CD8-positive, alpha-beta memory T cell (primary cell): ENCODE results near the gene BCOR. TPM values are rescaled to one million over a fixed set of nuclear protein-coding genes. Genes with fewer than 3 reads are reported as not detected.
A peak's percentile ranks its signal among the peaks of the same experiment; 100 is the strongest.

Experiments
- CTCF ChIA-PET: fragments of 350-600 bp; sonication (Branson Sonifier 250); formaldehyde crosslinking; loops from one replicate; lab custom pipeline; 2021; ENCODE audit warnings: antibody characterized with exemption; lab: Charles Lee
- POLR2A ChIA-PET: fragments of 350-600 bp; sonication (Branson Sonifier 250); formaldehyde crosslinking; loops from one replicate; lab custom pipeline; 2021; ENCODE audit warnings: antibody characterized with exemption; lab: Charles Lee
- DNase-seq, 5 donors: peaks; one replicate each; pipeline versions ENCODE4 v3.0.0 to v3.0.0-alpha.2; 2020 to 2022; ENCODE audit warnings: mixed read lengths in 1 of 5
- H3K27ac ChIP-seq: one replicate; pipeline ENCODE4 v1.7.0; 2013; ENCODE audit warnings: low read depth, mild to moderate bottlenecking, low read length, moderate library complexity
- H3K27me3 ChIP-seq: 2 replicates; pipeline ENCODE4 v1.7.0; 2013; ENCODE audit warnings: low read length, mild to moderate bottlenecking; ENCODE audit not compliant: insufficient read depth, poor library complexity, severe bottlenecking
- H3K36me3 ChIP-seq: 2 replicates; pipeline ENCODE4 v1.7.0; 2013; ENCODE audit warnings: mild to moderate bottlenecking, low read length, moderate library complexity; ENCODE audit not compliant: insufficient read depth
- H3K4me1 ChIP-seq: 2 replicates; pipeline ENCODE4 v1.7.0; 2013; ENCODE audit warnings: mild to moderate bottlenecking, low read length, moderate library complexity; ENCODE audit not compliant: insufficient read depth
- H3K4me3 ChIP-seq: 2 replicates; pipeline ENCODE4 v1.7.0; 2013; ENCODE audit warnings: mild to moderate bottlenecking, low read length
- H3K9me3 ChIP-seq: 2 replicates; pipeline ENCODE4 v1.7.0; 2013; ENCODE audit warnings: mild to moderate bottlenecking, low read length
- H3K27ac Mint-ChIP-seq, 8 donors: one replicate each; pipeline ENCODE4 v1.8.0; 2020 to 2021; ENCODE audit warnings: mixed read lengths in 8 of 8, mild to moderate bottlenecking in 6 of 8, inconsistent platforms in 3 of 8, moderate library complexity in 3 of 8
- H3K27me3 Mint-ChIP-seq, 2 donors: one replicate each; pipeline ENCODE4 v1.8.0; 2020 to 2021; ENCODE audit warnings: mixed read lengths in 2 of 2, mild to moderate bottlenecking in 1 of 2, moderate library complexity in 1 of 2
- H3K36me3 Mint-ChIP-seq, 3 donors: one replicate each; pipeline ENCODE4 v1.8.0; 2020 to 2021; ENCODE audit warnings: mixed read lengths in 3 of 3, inconsistent platforms in 1 of 3, mild to moderate bottlenecking in 1 of 3
- H3K4me1 Mint-ChIP-seq, 3 donors: one replicate each; pipeline ENCODE4 v1.8.0; 2020 to 2021; ENCODE audit warnings: mixed read lengths in 3 of 3, inconsistent platforms in 1 of 3, mild to moderate bottlenecking in 1 of 3
- H3K4me3 Mint-ChIP-seq, 7 donors: one replicate each; pipeline ENCODE4 v1.8.0; 2020 to 2021; ENCODE audit warnings: mixed read lengths in 7 of 7, mild to moderate bottlenecking in 6 of 7, moderate library complexity in 4 of 7, inconsistent platforms in 2 of 7
- H3K9me3 Mint-ChIP-seq, 5 donors: one replicate each; pipeline ENCODE4 v1.8.0; 2020 to 2022; ENCODE audit warnings: mixed read lengths in 5 of 5, mild to moderate bottlenecking in 3 of 5, moderate library complexity in 2 of 5, inconsistent platforms in 1 of 5
- polyA plus RNA-seq: library from polyadenylated mRNA; unstranded; fragments of 300-500 nt; fragmentation: Illumina TruSeq; gene quantifications from one replicate; pipeline ENCODE4 v1.2.3, GENCODE V29; 2021
- total RNA-seq, 2 experiments: library from RNA; stranded (reverse); gene quantifications; one replicate each; pipeline ENCODE4 v1.2.3, GENCODE V29; 2021

BCOR gene
- total and polyA plus RNA-seq, 3 experiments from 2014 or later: 7.2 to 67.7 (median 62.6) TPM

DNA sequence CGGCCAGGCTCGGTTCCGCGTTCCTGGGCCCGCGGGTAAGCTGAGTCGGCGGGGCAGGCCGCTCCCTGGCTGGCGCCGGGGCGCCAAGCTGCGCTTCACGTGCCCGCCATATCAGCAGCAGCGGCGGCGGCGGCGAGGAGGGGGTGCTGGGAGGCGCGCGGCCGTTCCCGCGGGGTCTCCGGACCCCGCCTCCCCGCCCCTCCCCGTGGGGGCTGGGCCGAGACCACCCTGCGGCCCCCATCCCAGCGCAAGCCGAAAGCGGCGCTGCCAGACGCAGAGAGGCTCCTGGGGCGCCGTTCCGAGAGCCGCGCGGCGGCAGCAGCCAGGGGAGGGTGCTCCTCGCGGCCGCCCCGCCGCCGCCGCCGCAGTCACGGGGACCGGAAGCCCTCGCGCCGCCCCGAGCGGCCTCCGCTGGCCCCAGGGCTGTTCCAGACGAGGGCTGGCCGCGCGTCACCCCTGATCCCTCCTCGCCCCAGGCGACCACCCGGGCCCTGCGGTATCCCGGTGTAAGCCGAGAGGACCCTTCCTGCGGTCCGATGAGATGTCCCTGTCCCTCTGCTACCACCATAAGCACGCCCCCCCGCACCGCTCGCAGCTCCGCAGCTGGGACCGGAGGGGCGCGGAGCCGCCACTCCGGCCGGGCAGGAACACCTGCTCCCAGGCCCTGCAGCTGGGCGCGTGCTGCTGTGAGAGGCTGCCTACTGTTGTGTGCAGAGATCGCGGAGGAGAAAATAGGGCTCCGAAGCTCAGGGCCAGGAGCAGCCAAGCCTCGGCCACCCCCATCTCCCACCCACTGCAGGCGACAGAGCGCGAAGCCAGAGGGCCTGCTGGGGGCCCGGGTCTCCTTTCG, 7.5 kb upstream of the BCOR start:
- Histone ChIP-seq H3K4me1 (peaks cover 4% of the 10 kb centered on the region), H3K36me3 (no peaks in the 10 kb centered on the region), H3K27me3 (no peaks in the 10 kb centered on the region), H3K9me3 (no peaks in the 10 kb centered on the region), H3K27ac (peak overlapping the region; percentile 61), H3K4me3 (peak overlapping the region; percentile 51)
- no peaks in the 10 kb centered on the region for H3K36me3 Mint-ChIP-seq
- peak in 2 of 5 donors; percentile 19 to 53 for DNase-seq
- CTCF ChIA-PET: interaction anchor here (1.4 to 1.8 kb wide), 2 partner anchors 9 to 21 kb away, joined by 4 to 6 read pairs; no protein-coding TSS in a partner anchor
- H3K27ac Mint-ChIP-seq: peak overlapping the region in 5 of 8 donors; percentile 13 to 83 (median 63)
- peak overlapping the region; percentile 74 to 92 (median 83) for H3K4me3 Mint-ChIP-seq
- H3K27me3 Mint-ChIP-seq: peaks cover 0 to 30% of the 10 kb centered on the region in 2 donors
- peaks cover 10 to 12% (median 10%) of the 10 kb centered on the region in 3 donors for H3K4me1 Mint-ChIP-seq
- POLR2A ChIA-PET: interaction anchor here (0.5 to 1.8 kb wide), 4 partner anchors 8 to 91 kb away, joined by 3 to 6 read pairs (median 3); no protein-coding TSS in a partner anchor
- peaks cover 0 to 2% (median 0%) of the 10 kb centered on the region in 5 donors for H3K9me3 Mint-ChIP-seq

DNA sequence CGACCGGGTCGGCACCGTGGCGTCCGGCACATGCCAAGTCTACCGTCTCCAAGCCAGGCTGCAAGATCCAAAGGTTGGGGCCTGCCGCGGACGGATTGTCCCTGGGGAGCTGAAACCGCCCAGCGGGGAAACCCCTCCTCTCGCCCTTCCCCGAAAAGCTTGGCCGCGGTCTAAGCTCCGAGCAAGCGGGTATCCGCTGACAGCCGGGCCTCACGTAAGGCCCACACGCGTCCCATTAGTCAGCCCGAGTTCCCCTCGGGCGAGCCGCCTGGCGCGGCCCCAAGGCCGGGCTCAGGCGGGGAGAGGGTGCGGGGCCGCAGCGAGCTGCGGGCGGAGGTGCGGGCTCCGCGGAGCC, 6.8 kb upstream of the BCOR start:
- Histone ChIP-seq H3K27ac (peak overlapping the region; percentile 43), H3K4me3 (peak overlapping the region; percentile 8)
- peaks cover 11 to 16% (median 16%) of the 10 kb centered on the region in 3 donors for H3K4me1 Mint-ChIP-seq

DNA sequence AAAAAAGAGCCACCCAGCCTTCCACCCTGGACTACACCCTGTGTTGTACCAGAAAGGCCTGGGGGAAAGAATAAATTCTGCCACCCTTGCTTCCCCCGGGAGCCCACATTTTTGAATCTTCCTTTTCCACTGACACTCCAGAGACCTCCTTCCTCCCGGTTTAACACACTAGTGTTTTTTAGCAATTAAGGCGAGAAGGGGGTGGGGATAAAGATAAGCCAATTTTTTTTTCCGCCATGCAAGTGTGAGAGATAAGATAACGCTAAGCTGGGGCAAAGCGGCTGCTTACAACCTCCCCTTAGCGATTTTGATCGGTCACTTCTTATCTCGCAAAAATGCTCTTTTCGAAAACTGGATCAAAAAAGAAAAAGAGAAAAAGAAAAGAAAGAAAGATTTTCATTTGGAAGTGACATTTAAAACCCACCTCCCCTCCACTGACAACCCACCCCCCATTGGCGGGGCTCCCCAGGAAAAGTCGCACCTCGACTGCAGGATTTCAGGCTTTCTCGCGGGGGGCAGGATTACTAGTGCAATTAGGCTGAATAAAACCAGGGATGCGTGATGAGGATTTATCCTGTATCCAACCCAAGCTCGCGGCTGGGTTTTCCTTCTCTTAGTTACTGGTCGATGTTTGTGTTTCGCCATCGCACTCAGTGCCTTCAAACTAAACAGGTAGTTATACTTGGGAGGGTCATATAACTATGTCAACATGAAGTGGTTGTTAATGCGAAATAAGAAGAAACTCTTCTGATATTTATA, 6.0 kb upstream of the BCOR start:
- POLR2A ChIA-PET: interaction anchor here (1.8 kb wide), 1 partner anchor 67 kb away, joined by 6 read pairs; no protein-coding TSS in a partner anchor

More for the DNA sequence above, 6.8 kb upstream of the BCOR start:
- Mint-ChIP-seq H3K27ac (no peak overlapping the region), H3K9me3 (peaks cover 0 to 2% (median 0%) of the 10 kb centered on the region in 5 donors), H3K4me3 (peak overlapping the region in 6 of 7 donors; percentile 15 to 70 (median 50)), H3K27me3 (peaks cover 0 to 30% of the 10 kb centered on the region in 2 donors), H3K36me3 (no peaks in the 10 kb centered on the region)
- Histone ChIP-seq H3K4me1 (peaks cover 6% of the 10 kb centered on the region), H3K27me3 (no peaks in the 10 kb centered on the region), H3K36me3 (no peaks in the 10 kb centered on the region), H3K9me3 (no peaks in the 10 kb centered on the region)
- CTCF ChIA-PET: interaction anchor here (1.4 kb wide), 1 partner anchor 22 kb away, joined by 4 read pairs; no protein-coding TSS in a partner anchor
- peak in 1 of 5 donors; percentile 48 for DNase-seq
- POLR2A ChIA-PET: interaction anchor here (0.5 to 1.8 kb wide), 3 partner anchors 49 to 90 kb away, joined by 3 to 6 read pairs (median 3); no protein-coding TSS in a partner anchor

DNA sequence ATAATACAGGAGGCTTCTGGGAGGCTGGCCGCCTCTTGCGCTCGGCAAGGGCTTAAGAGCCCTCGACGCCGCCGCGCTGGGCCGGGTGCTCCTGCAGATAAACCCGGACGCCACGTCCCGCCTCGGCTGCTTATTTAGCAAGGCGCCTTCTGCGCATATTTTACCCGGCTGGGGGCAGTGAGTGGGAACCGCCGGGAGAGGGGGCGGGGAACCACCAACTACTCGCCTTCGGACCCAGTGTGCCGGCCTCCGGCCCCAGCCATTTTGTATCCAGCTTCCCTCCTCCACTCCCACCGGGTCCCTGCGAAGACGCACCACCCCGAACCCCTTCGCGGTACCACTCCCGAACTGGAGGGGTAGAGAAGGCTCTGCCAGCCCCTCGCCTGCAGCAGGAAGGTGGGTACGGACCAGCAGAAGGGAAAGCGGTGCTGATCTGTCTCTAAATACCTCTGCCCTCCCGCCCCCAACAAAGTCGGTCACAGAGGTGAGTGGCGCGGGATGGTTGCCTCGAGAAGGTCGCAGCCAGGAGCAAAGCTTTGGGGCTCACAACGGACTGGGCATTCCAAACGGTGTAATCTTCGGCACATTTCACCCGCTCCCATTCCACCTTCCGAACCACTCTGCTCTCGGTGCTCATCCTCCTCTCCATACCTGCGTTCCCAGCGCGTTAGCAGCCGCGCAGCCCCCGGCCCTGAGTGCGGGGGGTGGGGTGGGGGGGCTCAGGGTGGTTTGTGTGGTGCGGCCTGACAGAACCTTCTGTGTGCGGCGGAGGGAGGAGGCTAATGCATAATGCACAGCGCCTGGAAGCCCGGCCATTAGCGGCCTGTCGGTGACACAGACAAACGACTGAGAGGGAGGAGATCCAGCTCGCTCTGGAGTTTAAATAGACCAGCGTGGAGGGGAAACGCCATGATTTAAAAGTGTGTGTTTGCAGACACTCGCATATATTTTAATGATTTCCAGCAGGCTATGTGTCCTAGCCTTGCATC, 4.9 kb upstream of the BCOR start:
- peak overlapping the region in 5 of 7 donors; percentile 28 to 63 (median 39) for H3K4me3 Mint-ChIP-seq
- Histone ChIP-seq H3K36me3 (no peaks in the 10 kb centered on the region), H3K27ac (no peak overlapping the region), H3K4me3 (no peak overlapping the region), H3K9me3 (no peaks in the 10 kb centered on the region), H3K4me1 (peaks cover 7% of the 10 kb centered on the region), H3K27me3 (no peaks in the 10 kb centered on the region)
- DNase-seq: no peak
- ChIA-PET CTCF (no interaction called here), POLR2A (no interaction called here)
- peaks cover 12 to 16% (median 15%) of the 10 kb centered on the region in 3 donors for H3K4me1 Mint-ChIP-seq
- H3K9me3 Mint-ChIP-seq: peaks cover 0 to 2% (median 0%) of the 10 kb centered on the region in 5 donors
- H3K27ac Mint-ChIP-seq: peak overlapping the region in 1 of 8 donors; percentile 62
- peaks cover 0 to 28% of the 10 kb centered on the region in 2 donors for H3K27me3 Mint-ChIP-seq
- no peaks in the 10 kb centered on the region for H3K36me3 Mint-ChIP-seq

More for the DNA sequence above, 6.0 kb upstream of the BCOR start:
- Histone ChIP-seq H3K27ac (no peak overlapping the region), H3K36me3 (no peaks in the 10 kb centered on the region), H3K4me1 (peaks cover 10% of the 10 kb centered on the region), H3K4me3 (no peak overlapping the region), H3K27me3 (no peaks in the 10 kb centered on the region), H3K9me3 (no peaks in the 10 kb centered on the region)
- DNase-seq: no peak
- peaks cover 0 to 32% of the 10 kb centered on the region in 2 donors for H3K27me3 Mint-ChIP-seq
- peaks cover 14 to 20% (median 19%) of the 10 kb centered on the region in 3 donors for H3K4me1 Mint-ChIP-seq
- peak overlapping the region in 6 of 7 donors; percentile 34 to 70 (median 62) for H3K4me3 Mint-ChIP-seq
- no peaks in the 10 kb centered on the region for H3K36me3 Mint-ChIP-seq
- H3K9me3 Mint-ChIP-seq: peaks cover 0 to 2% (median 0%) of the 10 kb centered on the region in 5 donors
- CTCF ChIA-PET: interaction anchor here (1.4 kb wide), 1 partner anchor 23 kb away, joined by 4 read pairs; no protein-coding TSS in a partner anchor
- H3K27ac Mint-ChIP-seq: peak overlapping the region in 2 of 8 donors; percentile 14 to 70

DNA sequence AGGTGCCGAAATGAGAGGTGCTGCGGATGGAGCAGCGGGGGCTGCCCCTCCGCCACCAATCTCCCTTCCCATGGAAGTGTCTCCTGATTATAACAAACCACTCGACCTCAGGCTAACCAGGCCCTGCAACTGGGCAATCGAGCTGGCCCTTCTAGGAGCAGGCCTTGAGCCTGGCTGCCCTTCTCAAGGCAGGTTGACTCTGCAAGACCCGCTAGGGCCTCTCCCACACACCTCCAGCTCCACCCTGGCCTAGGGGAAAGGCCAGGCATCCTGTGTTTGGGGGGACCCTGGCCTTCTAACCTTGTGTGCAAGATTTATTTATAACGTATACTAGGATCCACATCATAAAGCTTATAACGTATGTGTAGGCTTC, 3.7 kb upstream of the BCOR start:
- peak overlapping the region in 1 of 8 donors; percentile 62 for H3K27ac Mint-ChIP-seq
- Histone ChIP-seq H3K9me3 (no peaks in the 10 kb centered on the region), H3K4me3 (no peak overlapping the region), H3K36me3 (no peaks in the 10 kb centered on the region), H3K27ac (no peak overlapping the region), H3K27me3 (no peaks in the 10 kb centered on the region), H3K4me1 (peaks cover 7% of the 10 kb centered on the region)
- peaks cover 0 to under 1% (median 0%) of the 10 kb centered on the region in 3 donors for H3K36me3 Mint-ChIP-seq
- H3K4me3 Mint-ChIP-seq: peak overlapping the region in 1 of 7 donors; percentile 9
- ChIA-PET CTCF (no interaction called here), POLR2A (no interaction called here)
- H3K9me3 Mint-ChIP-seq: peaks cover 0 to 2% (median 0%) of the 10 kb centered on the region in 5 donors
- peaks cover 7 to 9% (median 8%) of the 10 kb centered on the region in 3 donors for H3K4me1 Mint-ChIP-seq
- DNase-seq: no peak
- H3K27me3 Mint-ChIP-seq: peaks cover 0 to 21% of the 10 kb centered on the region in 2 donors

GRCh38 chrX:40100537-40101429, 3.0 kb upstream of the BCOR start:
- peak overlapping the region; percentile 51 for H3K27ac ChIP-seq
- H3K4me1 Mint-ChIP-seq: peaks cover 6 to 9% (median 8%) of the 10 kb centered on the region in 3 donors
- peaks cover 7% of the 10 kb centered on the region for H3K4me1 ChIP-seq
- H3K36me3 Mint-ChIP-seq: peaks cover 0 to 1% (median 0%) of the 10 kb centered on the region in 3 donors
- no peak overlapping the region for H3K27ac Mint-ChIP-seq
- H3K27me3 Mint-ChIP-seq: peaks cover 0 to 22% of the 10 kb centered on the region in 2 donors
- no peak for DNase-seq
- no peak overlapping the region for H3K4me3 ChIP-seq
- H3K36me3 ChIP-seq: no peaks in the 10 kb centered on the region
- ChIA-PET POLR2A (no interaction called here), CTCF (interaction anchor here (0.8 kb wide), 1 partner anchor 53 kb away, joined by 3 read pairs; no protein-coding TSS in a partner anchor)
- no peaks in the 10 kb centered on the region for H3K27me3 ChIP-seq
- peaks cover 0 to 2% (median 0%) of the 10 kb centered on the region in 5 donors for H3K9me3 Mint-ChIP-seq
- H3K4me3 Mint-ChIP-seq: peak overlapping the region in 1 of 7 donors; percentile 69
- no peaks in the 10 kb centered on the region for H3K9me3 ChIP-seq
